HCT116 (cell line): ENCODE data around the gene DENND1A.

Source experiments
- ATF3 ChIP-seq: IDR thresholded peaks from 2 replicates; pipeline ENCODE4 v1.6.1; 2012
- CTCF ChIP-seq, 3 experiments: fragments of 200-600 bp in 1 of 3; sonication (generic) in 1 of 3; IDR thresholded peaks in 2 of 3; conservative IDR thresholded peaks in 1 of 3; 2 replicates each; pipeline ENCODE4 v1.5.1; 2012 to 2017; ENCODE audit warnings: low read depth in 2 of 3, low read length in 2 of 3, antibody characterized with exemption in 1 of 3, borderline replicate concordance in 1 of 3, control low read depth in 1 of 3, mild to moderate bottlenecking in 1 of 3, mixed read lengths in 1 of 3, mixed run types in 1 of 3, moderate library complexity in 1 of 3; ENCODE audit not compliant: insufficient read depth in 1 of 3
- EZH2 ChIP-seq: fragments of 200-600 bp; sonication (generic); IDR thresholded peaks from 2 replicates; pipeline ENCODE4 v1.6.1; 2017; ENCODE audit warnings: antibody characterized with exemption, mixed run types
- MAX ChIP-seq: IDR thresholded peaks from 2 replicates; pipeline ENCODE4 v1.6.1; 2012
- POLR2A ChIP-seq: IDR thresholded peaks from 2 replicates; pipeline ENCODE4 v1.7.0; 2011; ENCODE audit warnings: borderline replicate concordance; ENCODE audit not compliant: insufficient read depth, insufficient read length; ENCODE audit errors: extremely low read depth
- POLR2AphosphoS5 ChIP-seq: IDR thresholded peaks from 2 replicates; pipeline ENCODE4 v1.6.1; 2011; ENCODE audit warnings: mild to moderate bottlenecking, low read depth, low read length, moderate library complexity
- RAD21 ChIP-seq: IDR thresholded peaks from 2 replicates; pipeline ENCODE4 v1.6.1; 2012; ENCODE audit warnings: low read depth, mild to moderate bottlenecking
- REST ChIP-seq: IDR thresholded peaks from 2 replicates; pipeline ENCODE4 v1.6.1; 2012; ENCODE audit warnings: low read depth
- SIN3A ChIP-seq: IDR thresholded peaks from 2 replicates; pipeline ENCODE4 v1.6.1; 2012; ENCODE audit warnings: low read depth
- ZFX ChIP-seq: fragments of 450-650 bp; IDR thresholded peaks from 2 replicates; pipeline ENCODE4 v1.6.1; 2017

GRCh38 chr9:123834889-123835562 is 94.9 kb downstream of the DENND1A start:
- TF ChIP-seq CTCF (IDR thresholded peaks at IDR 0.05 in 2 of 3, conservative IDR thresholded peaks at IDR 0.05 in 1 of 3; ENCODE audit: borderline replicate concordance in 1 of 3, insufficient read depth in 1 of 3, low read depth in 2 of 3, low read length in 2 of 3) (no peak), POLR2AphosphoS5 (no peak), ATF3 (no peak), REST (no peak), RAD21 (no peak), POLR2A (no peak), MAX (no peak), SIN3A (no peak), EZH2 (no peak), ZFX (no peak)
